Stimulated activated CD4-positive, alpha-beta T cell treated with anti-CD3 and anti-CD28 coated beads, Interleukin-15, amount 100 ng/mL, for 48 hours (primary cell): Measurements from ENCODE around the gene REXO4.

Source experiments
- DNase-seq, 2 donors: peaks; one replicate each; pipeline ENCODE4 v3.0.0-alpha.2; 2020; ENCODE audit warnings: low read depth in 2 of 2

The REXO4 gene, protein sequence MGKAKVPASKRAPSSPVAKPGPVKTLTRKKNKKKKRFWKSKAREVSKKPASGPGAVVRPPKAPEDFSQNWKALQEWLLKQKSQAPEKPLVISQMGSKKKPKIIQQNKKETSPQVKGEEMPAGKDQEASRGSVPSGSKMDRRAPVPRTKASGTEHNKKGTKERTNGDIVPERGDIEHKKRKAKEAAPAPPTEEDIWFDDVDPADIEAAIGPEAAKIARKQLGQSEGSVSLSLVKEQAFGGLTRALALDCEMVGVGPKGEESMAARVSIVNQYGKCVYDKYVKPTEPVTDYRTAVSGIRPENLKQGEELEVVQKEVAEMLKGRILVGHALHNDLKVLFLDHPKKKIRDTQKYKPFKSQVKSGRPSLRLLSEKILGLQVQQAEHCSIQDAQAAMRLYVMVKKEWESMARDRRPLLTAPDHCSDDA

DNA sequence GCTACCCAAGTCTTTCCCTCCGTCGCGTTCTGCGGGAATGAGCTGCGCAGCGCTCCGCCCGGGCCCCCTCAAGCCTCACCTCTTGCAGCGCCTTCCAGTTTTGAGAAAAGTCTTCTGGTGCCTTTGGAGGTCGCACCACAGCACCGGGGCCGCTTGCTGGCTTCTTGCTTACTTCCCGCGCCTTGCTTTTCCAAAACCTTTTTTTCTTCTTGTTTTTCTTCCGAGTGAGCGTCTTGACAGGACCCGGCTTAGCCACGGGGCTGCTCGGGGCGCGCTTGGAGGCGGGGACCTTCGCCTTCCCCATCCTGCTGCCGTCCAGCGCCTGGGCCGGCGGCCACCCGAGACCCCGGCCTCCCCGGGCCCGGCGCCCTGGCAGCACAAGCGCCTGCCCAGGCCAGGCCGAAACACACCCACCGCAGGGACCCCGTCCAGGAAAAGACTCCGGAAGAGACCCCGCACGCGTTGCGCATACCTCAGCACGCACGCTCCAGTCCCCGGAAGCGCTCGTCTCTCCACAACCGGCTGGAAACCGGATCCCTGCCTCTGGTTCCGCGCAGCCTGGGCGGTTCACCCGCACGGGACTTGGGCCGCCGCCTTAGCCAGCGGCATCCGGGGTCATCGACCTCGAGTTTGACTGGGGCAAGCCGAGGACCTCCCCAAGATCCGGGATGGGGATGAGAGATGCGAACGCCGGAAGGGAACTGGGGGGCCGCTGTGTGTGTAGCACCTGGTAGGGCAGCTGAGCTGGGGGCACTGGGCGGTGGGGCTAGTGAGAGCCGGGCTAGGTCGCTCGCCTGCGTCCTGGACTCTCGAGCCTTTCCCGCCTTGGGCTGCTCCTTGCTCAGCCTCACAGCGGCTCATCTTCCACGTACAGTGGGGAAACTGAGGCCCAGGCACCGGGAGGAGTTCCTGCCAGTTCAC, at the start of gene REXO4:
REXO4 (minus strand) TSS at position 470 of the 921 bp plus-strand sequence; CDS start at position 304, 166 bp downstream.
- DNase-seq, result peak; percentile 78 to 85

DNA sequence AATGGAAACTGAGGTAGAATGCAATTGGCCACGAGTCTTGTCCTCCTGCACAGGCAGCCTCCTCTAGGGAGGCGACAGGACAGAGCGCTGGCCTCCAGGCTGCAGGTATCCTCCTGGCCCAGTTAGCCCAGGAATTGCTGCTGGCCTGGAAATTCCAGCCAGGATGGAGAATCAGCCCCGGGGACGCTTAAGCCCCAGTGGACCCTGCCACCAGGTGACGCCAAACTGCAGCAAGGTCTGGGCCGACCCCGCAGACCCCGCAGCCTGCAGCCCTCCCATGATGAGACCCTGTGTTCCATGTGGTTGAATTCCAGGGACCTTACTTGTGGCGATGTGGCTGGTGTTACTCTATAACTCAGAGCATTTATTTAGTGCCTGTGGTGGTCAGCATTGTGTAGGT, 49.3 kb upstream of the REXO4 start:
- DNase-seq, result no peak

DNA sequence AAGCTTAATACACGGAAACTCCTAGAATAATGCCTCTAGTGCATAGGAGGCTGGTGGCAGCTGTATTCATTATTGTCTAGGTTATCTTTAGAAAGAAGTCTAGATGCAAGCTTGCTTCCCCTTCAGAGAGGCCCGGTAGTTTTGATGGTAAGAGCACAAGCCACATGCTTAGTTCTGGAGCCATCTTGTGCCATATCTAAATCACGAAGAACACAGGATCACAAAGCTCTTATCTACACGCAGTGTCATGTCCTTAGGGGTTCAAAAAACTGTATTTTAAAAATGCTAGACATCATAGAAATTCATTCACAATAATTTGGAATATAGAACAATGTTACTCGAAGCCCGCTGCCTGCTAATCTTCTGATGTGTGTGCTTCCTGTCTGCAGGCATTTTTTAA, 48.2 kb upstream of the REXO4 start:
- no peak for DNase-seq

DNA sequence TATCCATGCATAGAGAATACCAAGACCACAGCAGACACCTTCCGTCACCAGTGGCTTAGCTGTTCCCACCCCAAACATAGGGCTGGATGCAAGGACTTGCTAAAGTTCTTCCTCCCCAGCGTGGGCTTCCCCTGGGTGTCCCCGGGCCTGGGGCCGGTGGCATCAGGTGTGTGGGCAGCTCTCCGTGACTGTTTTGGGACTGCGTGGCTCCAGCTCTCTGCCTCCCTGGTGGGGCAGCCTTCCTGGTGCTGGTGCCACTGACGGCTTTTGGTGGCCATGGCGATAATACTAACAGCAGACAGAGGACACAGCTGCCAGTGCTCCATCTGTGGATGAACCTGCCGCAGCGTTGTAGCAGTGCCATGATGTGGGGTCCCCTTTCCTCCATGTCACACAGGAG, 46.8 kb upstream of the REXO4 start:
- DNase-seq, result no peak

DNA sequence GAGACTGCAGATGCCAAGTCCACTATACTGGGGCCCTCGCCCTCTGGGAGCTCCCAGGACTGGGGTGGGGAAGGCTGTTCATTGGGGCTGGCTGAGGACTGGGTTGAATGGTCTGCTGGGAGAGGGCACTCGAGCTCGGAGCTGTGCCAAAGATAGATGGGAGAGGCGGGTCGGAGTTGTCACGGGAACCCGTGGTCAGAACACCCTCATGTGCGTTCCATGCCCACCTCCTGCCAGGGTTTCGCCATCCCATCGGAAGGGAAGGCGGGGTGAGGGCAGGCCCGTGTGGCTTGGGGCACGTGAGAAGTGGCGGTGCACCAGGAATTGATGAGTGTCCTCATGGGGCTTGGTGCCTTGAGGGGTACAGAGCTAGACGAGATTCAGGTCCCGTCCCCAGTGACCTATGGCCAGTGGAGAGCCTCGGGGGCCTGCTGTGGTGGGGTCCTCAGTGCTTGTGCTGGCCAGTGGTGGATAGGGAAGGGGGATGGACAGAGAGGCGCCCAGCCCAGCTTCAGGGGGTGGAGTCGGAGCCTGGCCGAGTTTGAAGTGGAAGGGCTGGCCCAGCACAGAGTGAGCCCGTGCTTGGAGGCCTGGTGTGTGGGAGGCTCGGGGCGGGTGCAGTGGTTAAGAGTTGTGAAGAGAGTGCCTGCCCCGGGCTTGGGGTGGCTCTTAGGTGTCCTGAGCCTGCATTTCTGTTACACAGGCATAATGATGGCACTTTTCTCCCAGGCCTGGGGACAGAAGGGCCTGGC, 46.2 kb upstream of the REXO4 start:
- DNase-seq, result no peak

DNA sequence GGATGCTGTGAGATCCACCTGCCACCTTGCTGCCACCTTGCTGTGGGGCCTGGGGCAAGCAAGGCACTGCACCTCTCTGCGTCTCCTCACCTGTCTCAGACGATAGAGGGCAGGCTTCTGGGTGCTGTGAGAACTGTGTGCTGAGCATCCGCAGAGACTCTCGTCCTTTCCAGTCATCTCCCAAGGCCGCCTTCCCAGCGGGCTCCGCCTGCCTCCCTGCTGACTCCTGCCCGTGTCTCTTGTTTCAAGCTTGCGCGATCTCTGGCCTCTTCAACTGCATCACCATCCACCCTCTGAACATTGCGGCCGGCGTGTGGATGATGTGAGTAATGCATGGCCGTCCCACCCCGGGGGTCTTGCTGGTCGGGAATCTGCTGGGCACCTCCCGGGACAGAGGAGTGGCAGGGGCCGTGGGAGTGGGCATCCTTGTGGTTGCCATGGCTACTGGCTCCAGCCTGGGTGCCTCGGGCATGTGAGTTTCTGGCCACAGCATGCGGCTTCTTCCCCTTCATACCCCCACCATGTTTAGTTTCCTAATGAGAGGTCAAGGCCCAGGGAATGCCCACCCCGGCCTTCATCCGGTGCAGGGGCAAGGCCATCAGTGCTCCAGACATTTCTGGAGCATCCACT, 45.5 kb upstream of the REXO4 start:
- no peak for DNase-seq

DNA sequence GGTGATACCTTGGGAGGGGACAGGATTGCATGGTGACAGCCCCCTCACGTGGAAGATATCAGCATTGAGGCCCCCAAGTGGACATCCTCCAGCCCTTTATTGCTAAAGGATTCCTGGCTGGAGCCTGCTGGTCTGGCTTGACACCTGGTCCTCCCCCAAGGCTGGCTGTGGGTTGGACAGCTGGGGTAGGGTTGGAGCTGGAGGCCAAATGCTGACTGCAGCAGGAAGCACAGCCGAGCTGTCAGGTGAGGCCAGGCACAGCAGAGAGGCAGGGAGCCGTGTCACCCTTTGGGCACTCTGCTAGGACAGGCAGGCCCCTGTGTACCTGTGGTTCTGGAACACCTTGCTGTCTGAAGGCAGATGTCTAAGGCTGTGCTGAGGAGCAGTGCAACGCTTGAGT, 44.2 kb upstream of the REXO4 start:
- no peak for DNase-seq

DNA sequence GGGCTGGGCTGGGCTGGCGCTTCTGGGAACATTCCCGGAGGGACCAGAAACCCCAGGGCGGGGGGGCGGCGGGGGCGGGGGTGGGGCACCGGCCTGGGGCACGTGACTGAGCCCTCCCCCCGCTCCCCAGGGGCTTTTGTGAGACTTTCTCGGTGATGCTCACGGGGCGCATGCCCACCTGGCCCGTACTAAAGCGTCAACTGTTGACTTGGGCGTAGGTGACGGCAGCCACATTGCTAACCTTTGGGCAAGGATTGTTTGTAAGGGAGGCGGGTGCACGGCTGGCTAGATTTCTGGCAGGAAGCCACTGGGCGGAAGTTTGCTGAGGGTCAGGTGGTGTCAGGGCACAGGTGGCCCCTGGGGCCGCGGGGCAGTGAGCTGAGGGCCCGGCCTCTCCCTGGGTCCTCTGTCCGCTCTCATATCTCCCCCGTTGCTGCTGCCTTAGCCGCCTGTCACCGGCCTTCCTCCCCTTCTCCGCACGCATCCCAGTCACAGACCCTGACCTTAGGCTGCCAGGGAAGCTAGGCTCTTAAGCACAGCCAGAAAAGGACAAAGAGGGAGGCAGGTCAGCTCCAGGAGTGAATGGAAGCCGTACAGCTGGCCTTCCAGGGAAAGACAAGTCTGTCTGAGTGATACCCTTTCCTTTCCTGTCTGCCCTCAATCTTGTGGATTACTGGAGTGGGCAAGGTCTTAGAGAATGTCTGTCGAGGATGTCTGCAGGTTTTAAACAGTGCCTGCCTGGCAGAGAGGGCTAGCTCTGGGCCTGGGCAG, 42.8 kb upstream of the REXO4 start:
- DNase-seq, result no peak

DNA sequence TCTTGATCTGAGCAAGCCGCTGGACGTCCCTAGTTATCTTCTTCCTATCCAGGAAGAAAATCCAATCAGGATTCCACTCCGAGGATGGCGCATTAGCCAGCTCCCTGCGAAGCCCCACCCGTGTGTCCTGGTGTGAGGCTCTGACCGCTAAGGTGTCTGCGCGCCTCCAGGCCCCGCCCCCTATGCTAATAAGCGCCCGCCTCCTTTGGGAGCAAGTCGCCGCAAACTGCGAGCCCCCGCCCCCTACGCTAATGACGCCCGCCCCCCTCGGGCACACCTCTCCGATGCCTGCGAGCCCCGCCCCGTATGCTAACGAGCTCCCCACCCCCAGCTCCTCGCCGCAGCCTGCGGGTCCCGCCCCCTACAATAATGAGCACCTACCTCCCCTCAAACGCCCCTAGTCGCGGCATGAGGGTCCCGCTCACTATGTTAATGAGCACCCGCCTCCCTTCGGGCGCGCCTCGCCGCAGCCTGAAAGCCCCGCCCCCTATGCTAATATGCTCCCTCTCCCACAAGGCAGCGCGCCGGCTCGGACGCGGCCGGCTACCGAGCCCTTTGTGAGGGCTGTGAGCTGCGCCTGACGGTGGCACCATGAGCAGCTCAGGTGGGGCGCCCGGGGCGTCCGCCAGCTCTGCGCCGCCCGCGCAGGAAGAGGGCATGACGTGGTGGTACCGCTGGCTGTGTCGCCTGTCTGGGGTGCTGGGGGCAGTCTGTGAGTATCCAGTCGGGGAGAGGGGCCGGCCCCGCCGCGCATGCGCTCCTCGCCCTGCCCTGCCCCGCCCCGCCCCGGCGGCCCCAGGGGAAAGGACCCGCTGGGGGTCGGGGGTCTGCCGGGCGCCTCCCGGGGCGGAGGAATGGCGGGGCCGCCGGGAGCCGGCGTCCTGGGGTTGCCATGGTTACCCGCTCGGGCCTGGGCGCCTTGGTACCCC, 41.9 kb upstream of the REXO4 start, which contains the start of gene CACFD1:
CACFD1 (plus strand) TSS at position 503 of the 929 bp plus-strand sequence; CDS start at position 592, 89 bp downstream.
- peak; percentile 84 to 90 for DNase-seq

DNA sequence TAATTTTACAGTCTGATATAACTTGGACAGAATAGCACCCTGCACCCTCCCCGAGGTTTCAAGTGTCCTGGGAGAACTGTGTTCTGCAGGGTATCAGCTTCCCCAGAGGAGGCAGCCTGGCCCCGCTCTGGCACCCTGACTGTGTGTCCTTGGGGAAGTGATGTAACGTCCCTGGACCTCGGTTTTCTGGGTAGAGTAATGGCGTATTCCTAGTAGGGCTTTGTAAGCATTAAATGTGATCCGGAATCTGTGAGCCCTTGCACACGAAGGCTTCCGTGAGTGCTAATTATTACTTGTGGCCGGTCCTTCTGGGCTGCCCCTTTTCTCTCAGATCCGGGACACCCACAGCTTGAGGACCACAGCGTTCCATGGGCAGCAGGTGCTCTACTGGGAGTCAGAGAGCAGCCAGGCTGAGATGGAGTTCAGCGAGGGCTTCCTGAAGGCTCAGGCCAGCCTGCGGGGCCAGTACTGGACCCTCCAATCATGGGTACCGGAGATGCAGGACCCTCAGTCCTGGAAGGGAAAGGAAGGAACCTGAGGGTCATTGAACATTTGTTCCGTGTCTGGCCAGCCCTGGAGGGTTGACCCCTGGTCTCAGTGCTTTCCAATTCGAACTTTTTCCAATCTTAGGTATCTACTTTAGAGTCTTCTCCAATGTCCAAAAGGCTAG, 41.0 kb upstream of the REXO4 start:
- DNase-seq, result no peak

DNA sequence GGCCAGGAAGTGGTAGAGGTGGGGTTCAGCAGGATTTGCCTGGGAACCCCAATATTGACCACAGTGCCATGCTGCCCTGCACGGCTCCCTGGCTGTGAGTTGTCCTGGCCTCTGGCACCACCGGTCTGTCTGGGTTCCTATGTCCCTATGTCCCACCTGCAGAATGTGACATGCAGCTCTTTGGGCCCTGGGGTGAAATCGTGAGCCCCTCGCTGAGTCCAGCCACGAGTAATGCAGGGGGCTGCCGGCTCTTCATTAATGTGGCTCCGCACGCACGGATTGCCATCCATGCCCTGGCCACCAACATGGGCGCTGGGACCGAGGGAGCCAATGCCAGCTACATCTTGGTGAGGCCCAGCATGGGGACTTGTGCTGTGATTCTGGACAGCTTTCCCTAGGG, 39.9 kb upstream of the REXO4 start:
- no peak for DNase-seq

DNA sequence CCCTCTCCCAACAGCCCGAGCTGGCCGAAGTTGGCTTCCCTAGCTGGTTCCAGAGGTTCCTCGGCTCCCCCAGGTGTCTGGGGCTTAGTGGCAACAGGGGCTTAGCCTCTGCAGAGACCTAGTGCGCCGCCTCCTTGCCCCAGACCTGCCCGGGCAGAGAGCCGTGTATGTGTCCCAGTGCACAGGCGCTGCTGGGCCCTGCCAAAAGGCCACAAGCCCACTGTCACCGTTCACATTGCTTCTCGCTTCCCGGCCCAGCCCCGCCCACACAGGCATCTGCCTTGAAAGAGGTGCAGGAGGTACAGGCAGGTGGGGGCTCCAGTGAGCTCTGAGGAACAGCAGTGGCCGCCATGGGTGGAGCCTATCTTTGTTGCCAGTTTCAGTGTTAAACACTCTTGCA, 39.4 kb upstream of the REXO4 start:
- DNase-seq, result no peak

DNA sequence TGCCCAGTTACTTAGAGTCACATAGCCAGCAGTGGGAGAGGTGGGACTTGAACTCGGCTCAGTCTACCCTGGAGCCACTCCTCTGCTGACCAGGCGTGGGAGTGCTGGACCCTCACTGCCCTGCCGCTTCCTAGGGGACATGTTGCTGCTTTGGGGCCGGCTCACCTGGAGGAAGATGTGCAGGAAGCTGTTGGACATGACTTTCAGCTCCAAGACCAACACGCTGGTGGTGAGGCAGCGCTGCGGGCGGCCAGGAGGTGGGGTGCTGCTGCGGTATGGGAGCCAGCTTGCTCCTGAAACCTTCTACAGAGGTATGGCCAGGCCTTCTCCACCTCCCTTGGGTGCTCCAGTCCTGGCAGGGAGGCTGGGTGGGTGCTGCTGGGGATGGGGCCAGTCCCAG, 38.6 kb upstream of the REXO4 start:
- no peak for DNase-seq

DNA sequence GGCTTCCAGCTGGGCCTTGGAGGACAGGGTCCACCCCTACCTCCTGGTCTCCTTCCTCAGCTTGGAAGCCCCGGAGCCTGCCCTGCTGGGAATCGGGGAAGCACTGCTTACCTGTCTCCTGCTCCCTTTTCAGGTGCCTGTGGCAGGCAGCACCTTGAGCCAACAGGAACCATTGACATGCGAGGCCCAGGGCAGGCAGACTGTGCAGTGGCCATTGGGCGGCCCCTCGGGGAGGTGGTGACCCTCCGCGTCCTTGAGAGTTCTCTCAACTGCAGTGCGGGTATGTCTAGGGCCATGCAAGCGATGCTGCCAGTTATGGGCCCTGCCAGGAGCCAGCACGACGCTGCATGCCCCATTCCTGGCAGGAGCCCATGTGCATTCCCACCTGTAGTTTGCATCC, 38.1 kb upstream of the REXO4 start:
- DNase-seq, result no peak

DNA sequence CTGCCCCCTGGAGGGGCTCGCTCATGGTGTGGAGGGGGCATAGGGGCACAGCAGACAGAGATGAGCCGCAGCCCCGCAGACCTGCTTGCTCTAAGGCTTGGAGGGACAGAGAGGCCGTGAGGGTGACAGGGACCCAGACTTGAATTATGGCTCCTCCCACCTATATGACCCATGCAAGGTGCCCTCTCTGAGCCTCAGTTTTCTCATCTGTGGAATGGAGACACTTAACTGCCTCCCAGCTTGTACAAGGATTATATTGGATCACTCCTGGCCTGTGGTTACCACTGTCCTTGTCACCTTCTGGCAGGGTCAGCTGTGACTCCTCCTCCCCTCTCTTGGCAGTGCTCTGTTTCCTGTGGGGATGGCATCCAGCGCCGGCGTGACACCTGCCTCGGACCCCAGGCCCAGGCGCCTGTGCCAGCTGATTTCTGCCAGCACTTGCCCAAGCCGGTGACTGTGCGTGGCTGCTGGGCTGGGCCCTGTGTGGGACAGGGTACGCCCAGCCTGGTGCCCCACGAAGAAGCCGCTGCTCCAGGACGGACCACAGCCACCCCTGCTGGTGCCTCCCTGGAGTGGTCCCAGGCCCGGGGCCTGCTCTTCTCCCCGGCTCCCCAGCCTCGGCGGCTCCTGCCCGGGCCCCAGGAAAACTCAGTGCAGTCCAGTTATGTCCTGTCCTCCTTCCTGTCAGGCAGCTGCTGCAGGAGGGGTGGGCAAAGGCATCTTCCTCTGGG, 37.3 kb upstream of the REXO4 start:
- DNase-seq, result no peak

DNA sequence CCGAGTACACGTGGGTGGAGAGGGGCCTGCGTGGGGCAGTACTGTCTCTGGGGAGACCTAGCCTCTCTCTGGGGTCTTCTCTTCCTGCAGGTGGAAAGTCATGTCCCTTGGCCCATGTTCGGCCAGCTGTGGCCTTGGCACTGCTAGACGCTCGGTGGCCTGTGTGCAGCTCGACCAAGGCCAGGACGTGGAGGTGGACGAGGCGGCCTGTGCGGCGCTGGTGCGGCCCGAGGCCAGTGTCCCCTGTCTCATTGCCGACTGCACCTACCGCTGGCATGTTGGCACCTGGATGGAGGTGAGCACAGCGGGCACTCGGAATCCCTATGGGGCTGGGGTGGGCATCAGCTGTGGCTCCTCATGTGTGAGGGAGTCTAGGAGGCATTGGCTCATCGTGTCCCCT, 36.5 kb upstream of the REXO4 start:
- no peak for DNase-seq

DNA sequence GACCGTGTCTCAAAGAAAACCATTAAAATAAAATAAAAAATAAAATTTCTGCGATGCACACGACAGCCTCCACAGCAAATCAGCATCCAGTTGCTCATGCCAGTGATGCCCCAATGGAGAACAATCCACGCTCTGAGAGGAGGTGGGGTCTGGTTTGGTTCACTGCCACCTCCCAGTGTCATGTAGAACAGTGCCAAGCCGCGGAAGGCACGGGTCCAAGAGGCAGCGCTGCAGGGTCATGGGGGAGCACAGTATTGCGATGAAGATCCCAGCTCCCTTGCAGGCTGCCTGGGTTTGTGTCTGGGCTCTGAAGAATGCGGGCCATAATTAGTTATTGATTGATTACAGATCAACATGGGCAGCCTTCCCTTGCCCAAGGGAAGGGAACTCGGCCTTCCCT, 35.8 kb upstream of the REXO4 start:
- no peak for DNase-seq

DNA sequence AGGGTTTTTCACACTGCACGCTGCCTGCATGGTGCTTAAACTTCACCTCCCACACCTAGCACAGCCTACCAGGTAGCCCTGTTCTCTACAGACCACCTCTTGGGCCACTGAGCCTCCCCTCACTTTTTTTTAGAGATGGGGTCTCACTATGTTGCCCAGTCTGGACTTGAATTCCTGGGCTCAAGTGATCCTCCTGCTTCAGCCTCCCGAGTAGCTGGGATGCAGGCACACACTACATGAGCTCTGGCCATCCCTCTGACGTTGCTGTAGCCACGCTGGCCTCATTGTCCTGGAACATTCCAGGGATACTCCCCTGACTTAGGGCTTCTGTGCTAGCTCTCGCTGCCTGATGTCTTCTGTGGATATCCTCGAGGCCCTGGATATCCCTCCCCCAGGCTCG, 34.8 kb upstream of the REXO4 start:
- no peak for DNase-seq
